H9 (cell line): ENCODE data around the gene MRPS15. TPM values are rescaled to one million over a fixed set of nuclear protein-coding genes. Genes with fewer than 3 reads are reported as not detected.

Source experiments
- DNase-seq: peaks from one replicate; pipeline ENCODE4 v3.0.0-alpha.2; 2017
- H2AFZ ChIP-seq: one replicate; pipeline ENCODE4 v1.6.1; 2013; ENCODE audit warnings: mild to moderate bottlenecking, low read length, control low read depth, moderate library complexity
- H2AK5ac ChIP-seq: 2 replicates; pipeline ENCODE4 v1.6.1; 2013; ENCODE audit warnings: low read length, control low read depth, mixed read lengths; ENCODE audit not compliant: insufficient read length
- H2BK120ac ChIP-seq: one replicate; pipeline ENCODE4 v1.6.1; 2013; ENCODE audit warnings: low read depth, mild to moderate bottlenecking, low read length, control low read depth, inconsistent platforms; ENCODE audit not compliant: poor library complexity, severe bottlenecking
- H2BK12ac ChIP-seq: 2 replicates; pipeline ENCODE4 v1.6.1; 2013; ENCODE audit warnings: low read length, control low read depth, mixed read lengths, low read depth; ENCODE audit not compliant: insufficient read length
- H2BK15ac ChIP-seq: 2 replicates; pipeline ENCODE4 v1.6.1; 2013; ENCODE audit warnings: low read depth, low read length, control low read depth
- H2BK20ac ChIP-seq: one replicate; pipeline ENCODE4 v1.6.1; 2013; ENCODE audit warnings: low read depth, mild to moderate bottlenecking, low read length, control low read depth, inconsistent platforms; ENCODE audit not compliant: poor library complexity, severe bottlenecking
- H2BK5ac ChIP-seq: 2 replicates; pipeline ENCODE4 v1.6.1; 2013; ENCODE audit warnings: low read length, control low read depth, mixed read lengths; ENCODE audit not compliant: insufficient read length
- H3K14ac ChIP-seq: 2 replicates; pipeline ENCODE4 v1.6.1; 2013; ENCODE audit warnings: low read length, control low read depth; ENCODE audit not compliant: insufficient read depth
- H3K18ac ChIP-seq: 2 replicates; pipeline ENCODE4 v1.6.1; 2013; ENCODE audit warnings: low read depth, mild to moderate bottlenecking, mixed read lengths, low read length, control low read depth; ENCODE audit not compliant: insufficient read length
- H3K23ac ChIP-seq: 2 replicates; pipeline ENCODE4 v1.6.1; 2013; ENCODE audit warnings: low read length, control low read depth, mixed read lengths, low read depth; ENCODE audit not compliant: insufficient read length
- H3K23me2 ChIP-seq: 2 replicates; pipeline ENCODE4 v1.6.1; 2013; ENCODE audit warnings: low read depth, mild to moderate bottlenecking, mixed read lengths, low read length, control low read depth; ENCODE audit not compliant: insufficient read length, poor library complexity, severe bottlenecking
- H3K27ac ChIP-seq: 2 replicates; pipeline ENCODE4 v1.5.1; 2013; ENCODE audit warnings: low read length, control low read depth, mixed read lengths, low read depth; ENCODE audit not compliant: insufficient read length
- H3K27me3 ChIP-seq: 2 replicates; pipeline ENCODE4 v1.6.1; 2013; ENCODE audit warnings: low read length, control low read depth, inconsistent platforms; ENCODE audit not compliant: insufficient read depth
- H3K4ac ChIP-seq: 2 replicates; pipeline ENCODE4 v1.6.1; 2013; ENCODE audit warnings: low read depth, mild to moderate bottlenecking, control low read depth, inconsistent platforms, low read length, moderate library complexity
- H3K4me1 ChIP-seq: 2 replicates; pipeline ENCODE4 v1.6.1; 2013; ENCODE audit warnings: low read length, control low read depth, inconsistent platforms; ENCODE audit not compliant: insufficient read depth
- H3K4me2 ChIP-seq: 2 replicates; pipeline ENCODE4 v1.6.1; 2013; ENCODE audit warnings: low read length, control low read depth, mixed read lengths; ENCODE audit not compliant: insufficient read length, insufficient read depth
- H3K56ac ChIP-seq: 2 replicates; pipeline ENCODE4 v1.6.1; 2013; ENCODE audit warnings: low read depth, mild to moderate bottlenecking, mixed read lengths, low read length, control low read depth; ENCODE audit not compliant: insufficient read length
- H3K79me1 ChIP-seq: 2 replicates; pipeline ENCODE4 v1.6.1; 2013; ENCODE audit warnings: low read depth, mild to moderate bottlenecking, moderate library complexity, low read length, control low read depth, inconsistent platforms; ENCODE audit not compliant: insufficient read depth, poor library complexity, severe bottlenecking
- H3K79me2 ChIP-seq: 2 replicates; pipeline ENCODE4 v1.6.1; 2013; ENCODE audit warnings: low read length, control low read depth, inconsistent platforms; ENCODE audit not compliant: insufficient read depth
- H3K9ac ChIP-seq: 2 replicates; pipeline ENCODE4 v1.6.1; 2013; ENCODE audit warnings: low read length, control low read depth, mixed read lengths; ENCODE audit not compliant: insufficient read length; ENCODE audit errors: extremely low read depth
- H3K9me3 ChIP-seq: one replicate; pipeline ENCODE4 v1.6.1; 2013; ENCODE audit warnings: low read depth, low read length, inconsistent platforms; ENCODE audit not compliant: control insufficient read depth
- H3T11ph ChIP-seq: one replicate; pipeline ENCODE4 v1.6.1; 2013; ENCODE audit warnings: mild to moderate bottlenecking, low read length, control low read depth, inconsistent platforms
- H4K20me1 ChIP-seq: one replicate; pipeline ENCODE4 v1.6.1; 2013; ENCODE audit not compliant: control insufficient read depth, insufficient read length, insufficient read depth
- H4K5ac ChIP-seq: 2 replicates; pipeline ENCODE4 v1.6.1; 2013; ENCODE audit warnings: low read depth, mild to moderate bottlenecking, mixed read lengths, low read length, control low read depth; ENCODE audit not compliant: insufficient read length
- H4K8ac ChIP-seq: replicated peaks from 2 replicates; pipeline ENCODE4 v1.6.1; 2013; ENCODE audit warnings: low read length, control low read depth, mixed read lengths, low read depth; ENCODE audit not compliant: insufficient read length
- H4K91ac ChIP-seq: 2 replicates; pipeline ENCODE4 v1.6.1; 2013; ENCODE audit warnings: low read depth, mild to moderate bottlenecking, moderate library complexity, mixed read lengths, low read length, control low read depth; ENCODE audit not compliant: insufficient read length
- H3K27ac Mint-ChIP-seq, 3 experiments: 2 replicates in 2 of 3; 3 replicates in 1 of 3; pipeline ENCODE4 v1.8.0; 2020 to 2021; ENCODE audit warnings: mixed read lengths in 3 of 3, mild to moderate bottlenecking in 1 of 3, moderate library complexity in 1 of 3
- H3K27me3 Mint-ChIP-seq: 2 replicates; pipeline ENCODE4 v1.8.0; 2021; ENCODE audit warnings: low read depth, mild to moderate bottlenecking, moderate library complexity, mixed read lengths
- H3K36me3 Mint-ChIP-seq, 3 experiments: 2 replicates in 2 of 3; 3 replicates in 1 of 3; pipeline ENCODE4 v1.8.0; 2020 to 2021; ENCODE audit warnings: low read depth in 3 of 3, mixed read lengths in 3 of 3; ENCODE audit not compliant: insufficient read depth in 1 of 3
- H3K4me1 Mint-ChIP-seq, 2 experiments: 2 replicates each; pipeline ENCODE4 v1.8.0; 2020; ENCODE audit warnings: mixed read lengths in 2 of 2
- H3K4me3 Mint-ChIP-seq, 2 experiments: 2 replicates in 1 of 2; 3 replicates in 1 of 2; pipeline ENCODE4 v1.8.0; 2020 to 2021; ENCODE audit warnings: mild to moderate bottlenecking in 2 of 2, mixed read lengths in 2 of 2, moderate library complexity in 1 of 2
- H3K9me3 Mint-ChIP-seq, 2 experiments: 2 replicates in 1 of 2; 3 replicates in 1 of 2; pipeline ENCODE4 v1.8.0; 2020; ENCODE audit warnings: mild to moderate bottlenecking in 2 of 2, mixed read lengths in 2 of 2, moderate library complexity in 1 of 2
- CTCF ChIP-seq: fragments of 200-600 bp; sonication (generic); conservative IDR thresholded peaks from 3 replicates; pipeline ENCODE4 v1.8.0; 2021; ENCODE audit warnings: antibody characterized with exemption, mild to moderate bottlenecking
- WGBS: extraction: QIAGEN DNeasy Blood & Tissue Kit; methylation state at CpG from one replicate; pipeline ENCODE4 v1.1.7; 2013; ENCODE audit warnings: missing lambda C conversion rate, low lambda C conversion rate, mixed read lengths; ENCODE audit not compliant: insufficient read length; ENCODE audit errors: extremely low coverage; 5-methylcytosine and 5-hydroxymethylcytosine counted together
- total RNA-seq: library from RNA; stranded (reverse); gene quantifications from 2 replicates; pipeline ENCODE4 v1.2.1, GENCODE V29; 2021

Gene MRPS15
- total RNA-seq, 1 experiment from 2014 or later = 111 TPM

GRCh38 chr1:36467027-36467410 is 2.8 kb upstream of the MRPS15 start:
- Histone ChIP-seq H3K9ac (no peak overlapping the region), H4K91ac (no peak overlapping the region), H3K23me2 (peaks cover 9% of the 10 kb centered on the region), H3K27ac (no peak overlapping the region), H2BK120ac (no peak overlapping the region), H3K4me2 (no peak overlapping the region), H3T11ph (no peak overlapping the region), H2BK5ac (no peak overlapping the region), H3K23ac (no peak overlapping the region), H3K27me3 (peaks cover 29% of the 10 kb centered on the region; the same call in 1 of the 2 replicates), H3K79me2 (no peaks in the 10 kb centered on the region; the same call in 1 of the 2 replicates), H3K56ac (no peak overlapping the region), H2BK12ac (no peak overlapping the region), H4K5ac (no peak overlapping the region), H2AFZ (no peak overlapping the region), H3K4me1 (no peaks in the 10 kb centered on the region), H3K9me3 (no peaks in the 10 kb centered on the region), H3K14ac (no peak overlapping the region), H2AK5ac (no peak overlapping the region), H4K8ac (no peak overlapping the region), H3K18ac (no peak overlapping the region), H2BK15ac (no peak overlapping the region), H2BK20ac (no peak overlapping the region), H4K20me1 (no peaks in the 10 kb centered on the region), H3K4ac (no peak overlapping the region), H3K79me1 (no peaks in the 10 kb centered on the region)
- peaks cover 59% of the 10 kb centered on the region for H3K27me3 Mint-ChIP-seq
- WGBS = no CpG with 5 or more reads among the region's 4 CpGs
- peaks cover 17 to 28% of the 10 kb centered on the region in 2 experiments for H3K4me1 Mint-ChIP-seq
- peaks cover 5 to 8% (median 5%) of the 10 kb centered on the region in 3 experiments for H3K36me3 Mint-ChIP-seq
- H3K4me3 Mint-ChIP-seq = no peak overlapping the region
- no peaks in the 10 kb centered on the region for H3K9me3 Mint-ChIP-seq
- no peak for DNase-seq
- no peak for TF ChIP-seq CTCF
- no peak overlapping the region for H3K27ac Mint-ChIP-seq
